Breast epithelium (tissue), 3 donors: ENCODE measurements around the gene TMEM108.

Source experiments
- POLR2A ChIP-seq: fragments of 450-650 bp; IDR thresholded peaks from one replicate; pipeline ENCODE4 v1.6.1; 2016; ENCODE audit warnings: antibody characterized with exemption, mild to moderate bottlenecking, moderate library complexity
- POLR2AphosphoS5 ChIP-seq, 3 donors: sonication (generic); formaldehyde crosslinking; IDR thresholded peaks; one replicate each; pipeline ENCODE4 v1.6.1; 2017; ENCODE audit warnings: antibody characterized with exemption in 3 of 3
- TF ChIP-seq, protein P1 (sequence below), 3 donors: fragments of 450-650 bp; IDR thresholded peaks; one replicate each; pipeline ENCODE4 v1.5.1; 2016 to 2017; ENCODE audit warnings: antibody characterized with exemption in 3 of 3, mild to moderate bottlenecking in 3 of 3, moderate library complexity in 3 of 3

DNA sequence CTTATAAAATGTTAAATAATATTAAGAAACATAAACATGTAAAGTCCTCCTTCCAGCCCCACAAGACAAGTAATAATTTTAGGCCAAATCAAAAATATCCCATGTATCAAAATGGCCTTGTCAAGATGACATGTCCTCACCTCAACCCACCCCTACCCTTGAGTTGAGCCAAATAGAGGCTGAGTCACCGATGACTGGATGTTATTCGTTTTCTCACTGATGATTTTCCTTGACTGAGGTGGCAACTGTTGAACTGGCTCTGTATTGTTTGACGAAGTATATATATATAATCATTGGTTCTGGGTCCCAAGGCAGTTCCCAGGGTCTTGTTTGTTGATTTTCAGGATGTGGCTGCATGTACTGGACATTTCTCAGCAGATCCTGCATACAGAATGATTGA, 75.3 kb downstream of the TMEM108 start:
- TF ChIP-seq, protein P1, sequence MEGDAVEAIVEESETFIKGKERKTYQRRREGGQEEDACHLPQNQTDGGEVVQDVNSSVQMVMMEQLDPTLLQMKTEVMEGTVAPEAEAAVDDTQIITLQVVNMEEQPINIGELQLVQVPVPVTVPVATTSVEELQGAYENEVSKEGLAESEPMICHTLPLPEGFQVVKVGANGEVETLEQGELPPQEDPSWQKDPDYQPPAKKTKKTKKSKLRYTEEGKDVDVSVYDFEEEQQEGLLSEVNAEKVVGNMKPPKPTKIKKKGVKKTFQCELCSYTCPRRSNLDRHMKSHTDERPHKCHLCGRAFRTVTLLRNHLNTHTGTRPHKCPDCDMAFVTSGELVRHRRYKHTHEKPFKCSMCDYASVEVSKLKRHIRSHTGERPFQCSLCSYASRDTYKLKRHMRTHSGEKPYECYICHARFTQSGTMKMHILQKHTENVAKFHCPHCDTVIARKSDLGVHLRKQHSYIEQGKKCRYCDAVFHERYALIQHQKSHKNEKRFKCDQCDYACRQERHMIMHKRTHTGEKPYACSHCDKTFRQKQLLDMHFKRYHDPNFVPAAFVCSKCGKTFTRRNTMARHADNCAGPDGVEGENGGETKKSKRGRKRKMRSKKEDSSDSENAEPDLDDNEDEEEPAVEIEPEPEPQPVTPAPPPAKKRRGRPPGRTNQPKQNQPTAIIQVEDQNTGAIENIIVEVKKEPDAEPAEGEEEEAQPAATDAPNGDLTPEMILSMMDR (IDR thresholded peaks at IDR 0.05) = no peak
- TF ChIP-seq POLR2A = no peak
- TF ChIP-seq POLR2AphosphoS5 (IDR thresholded peaks at IDR 0.05) = no peak
